A549 (cell line): ENCODE results near the gene PIGU.

Experiments
- CTCF ChIP-seq: fragments of >200 bp; sonication (Bioruptor Twin); formaldehyde crosslinking; IDR thresholded peaks from 3 replicates; pipeline ENCODE4 v1.5.1; 2016
- JUNB ChIP-seq: fragments of >200 bp; sonication (Bioruptor Twin); formaldehyde crosslinking; IDR thresholded peaks from 2 replicates; pipeline ENCODE4 v1.6.1; 2016
- POLR2AphosphoS2 ChIP-seq: conservative IDR thresholded peaks from 2 replicates; pipeline ENCODE4 v1.6.1; 2012; ENCODE audit warnings: low read length, improper control_type of control experiment, inconsistent platforms
- REST ChIP-seq: fragments of 200-600 bp; sonication (generic); IDR thresholded peaks from 2 replicates; pipeline ENCODE4 v1.6.1; 2016; ENCODE audit warnings: antibody characterized with exemption, mild to moderate bottlenecking, moderate library complexity
- USF2 ChIP-seq: fragments of 450-650 bp; IDR thresholded peaks from 2 replicates; pipeline ENCODE4 v1.6.1; 2014; ENCODE audit warnings: antibody characterized with exemption

- TF ChIP-seq CTCF (no peak), JUNB (no peak), USF2 (no peak), POLR2AphosphoS2 (no peak), REST (no peak)
These were observed 117.4 kb downstream of the PIGU start for GRCh38 chr20:34559311-34560140.
